ENCODE measurements around the gene IQCE.
"Not testable (repeated sequence)": the region's sequence is repeated elsewhere in the genome, so short reads cannot be mapped to it uniquely, and the experiment has no call there.

Gene IQCE

GRCh38 chr7:2521341-2521745 is 37.4 kb upstream of the IQCE start:
- DNase-seq: no peak

- no peak for DNase-seq
These were observed 36.7 kb upstream of the IQCE start for GRCh38 chr7:2521952-2522591.

- DNase-seq: peak; percentile 24
These were observed 35.9 kb upstream of the IQCE start for GRCh38 chr7:2522780-2523433.

GRCh38 chr7:2523461-2523936 is 35.3 kb upstream of the IQCE start:
- peak; percentile 89 for DNase-seq

GRCh38 chr7:2523941-2524807 is 34.6 kb upstream of the IQCE start:
- peak; percentile 99 for DNase-seq

- DNase-seq: no peak
These were observed 33.7 kb upstream of the IQCE start for GRCh38 chr7:2524808-2525657.

- peak; percentile 13 for DNase-seq
These were observed 32.8 kb upstream of the IQCE start for GRCh38 chr7:2525658-2526630.

GRCh38 chr7:2526659-2527504 is 31.9 kb upstream of the IQCE start:
- no peak for DNase-seq

GRCh38 chr7:2527505-2528467 is 31.0 kb upstream of the IQCE start:
- peak; percentile 83 for DNase-seq

- DNase-seq: no peak
These were observed 30.2 kb upstream of the IQCE start for GRCh38 chr7:2528481-2529095.

GRCh38 chr7:2529161-2530070 is 29.4 kb upstream of the IQCE start:
- no peak for DNase-seq

- DNase-seq: no peak
These were observed 28.4 kb upstream of the IQCE start for GRCh38 chr7:2530071-2530987.

GRCh38 chr7:2530994-2531795 is 27.6 kb upstream of the IQCE start:
- DNase-seq: not testable (repeated sequence)

GRCh38 chr7:2531796-2532110 is 27.0 kb upstream of the IQCE start:
- DNase-seq: not testable (repeated sequence)

- DNase-seq: not testable (repeated sequence)
These were observed 26.5 kb upstream of the IQCE start for GRCh38 chr7:2532199-2532772.

Data from NCI-H146 (cell line).